Liver (tissue), 3 donors: ENCODE measurements around the gene NAT8.

Experiments
- ATF3 ChIP-seq: IDR thresholded peaks from 2 replicates; pipeline ENCODE4 v1.6.1; 2016; ENCODE audit warnings: antibody characterized with exemption
- CTCF ChIP-seq: fragments of 150-350 bp; IDR thresholded peaks from 2 replicates; pipeline ENCODE4 v1.5.1; 2017; ENCODE audit warnings: improper control_type of control experiment, low read depth, low read length; ENCODE audit not compliant: missing input control
- EGR1 ChIP-seq, 2 donors: IDR thresholded peaks; 2 replicates each; pipeline ENCODE4 v1.6.1; 2016 to 2018; ENCODE audit warnings: antibody characterized with exemption in 2 of 2, low read depth in 2 of 2
- GABPA ChIP-seq, 2 donors: IDR thresholded peaks in 1 of 2; conservative IDR thresholded peaks in 1 of 2; 2 replicates each; pipeline ENCODE4 v1.6.1; 2016; ENCODE audit warnings: antibody characterized with exemption in 2 of 2, mild to moderate bottlenecking in 1 of 2, moderate library complexity in 1 of 2
- JUND ChIP-seq, 2 donors: IDR thresholded peaks; 2 replicates each; pipeline ENCODE4 v1.6.1; 2016; ENCODE audit warnings: antibody characterized with exemption in 2 of 2
- MAX ChIP-seq: IDR thresholded peaks from 2 replicates; pipeline ENCODE4 v1.6.1; 2016; ENCODE audit warnings: antibody characterized with exemption
- REST ChIP-seq: IDR thresholded peaks from 2 replicates; pipeline ENCODE4 v1.6.1; 2016; ENCODE audit warnings: antibody characterized with exemption, mild to moderate bottlenecking
- TAF1 ChIP-seq: conservative IDR thresholded peaks from 2 replicates; pipeline ENCODE4 v1.6.1; 2016; ENCODE audit warnings: antibody characterized with exemption, mild to moderate bottlenecking
- donor health status: healthy.
- donor health status: healthy.

- TF ChIP-seq CTCF = no peak
- no peak for TF ChIP-seq JUND (IDR thresholded peaks at IDR 0.05)
- no peak for TF ChIP-seq GABPA (IDR thresholded peaks at IDR 0.05 in 1 of 2, conservative IDR thresholded peaks at IDR 0.05 in 1 of 2)
- TF ChIP-seq ATF3 = no peak
- no peak for TF ChIP-seq EGR1 (IDR thresholded peaks at IDR 0.05; ENCODE audit: low read depth in 2 of 2)
- no peak for TF ChIP-seq REST
- TF ChIP-seq TAF1 = no peak
- no peak for TF ChIP-seq MAX
Measured at GRCh38 chr2:73610111-73610510, 32.1 kb downstream of the NAT8 start.
